Neural cell (in vitro differentiated cells): ENCODE measurements around the gene TNFRSF6B. TPM values are rescaled to one million over a fixed set of nuclear protein-coding genes. Genes with fewer than 3 reads are reported as not detected.
"Not testable (repeated sequence)": the region's sequence is repeated elsewhere in the genome, so short reads cannot be mapped to it uniquely, and the experiment has no call there.

ENCODE experiments used
- H2AFZ ChIP-seq: fragments of 200-600, 300-800 bp; sonication (generic), shearing (Covaris generic); 2 replicates; pipeline ENCODE4 v1.6.0; 2014; ENCODE audit warnings: low read depth, mild to moderate bottlenecking, antibody characterized with exemption, low read length, moderate library complexity
- H3F3A ChIP-seq: fragments of 200-600 bp; shearing (Covaris generic); 2 replicates; pipeline ENCODE4 v1.6.1; 2016; ENCODE audit warnings: mild to moderate bottlenecking, moderate library complexity, mixed read lengths, antibody characterized with exemption, low read length; ENCODE audit not compliant: insufficient read depth, poor library complexity, severe bottlenecking
- H3K27ac ChIP-seq: fragments of 200-600, 300-800 bp; sonication (generic), shearing (Covaris generic); 2 replicates; pipeline ENCODE4 v1.5.1; 2014; ENCODE audit warnings: mild to moderate bottlenecking, low read length, moderate library complexity
- H3K27me3 ChIP-seq: fragments of 300-800, 200-600 bp; sonication (generic), shearing (Covaris generic); 2 replicates; pipeline ENCODE4 v1.6.0; 2014; ENCODE audit warnings: mild to moderate bottlenecking, low read depth, low read length, moderate library complexity; ENCODE audit not compliant: insufficient read depth
- H3K36me3 ChIP-seq: fragments of 300-800, 200-600 bp; sonication (generic), shearing (Covaris generic); 2 replicates; pipeline ENCODE4 v1.5.1; 2014; ENCODE audit warnings: mild to moderate bottlenecking, antibody characterized with exemption, low read length, moderate library complexity; ENCODE audit not compliant: insufficient read depth
- H3K4me2 ChIP-seq: fragments of 300-800, 200-600 bp; sonication (generic), shearing (Covaris generic); 2 replicates; pipeline ENCODE4 v1.6.0; 2014; ENCODE audit warnings: mild to moderate bottlenecking, low read length
- H3K4me3 ChIP-seq: fragments of 300-800, 200-600 bp; sonication (generic), shearing (Covaris generic); 2 replicates; pipeline ENCODE4 v1.5.1; 2014; ENCODE audit warnings: mild to moderate bottlenecking, low read length, moderate library complexity
- H3K79me2 ChIP-seq: fragments of 200-600 bp; shearing (Covaris generic); replicated peaks from 2 replicates; pipeline ENCODE4 v1.6.0; 2014; ENCODE audit warnings: mild to moderate bottlenecking, low read length, moderate library complexity; ENCODE audit not compliant: insufficient read depth
- H3K9ac ChIP-seq: fragments of 300-800, 200-600 bp; sonication (generic), shearing (Covaris generic); 2 replicates; pipeline ENCODE4 v1.6.1; 2016; ENCODE audit warnings: mild to moderate bottlenecking, low read length, mixed read lengths
- H3K9me2 ChIP-seq: fragments of 200-600 bp; shearing (Covaris generic); 2 replicates; pipeline ENCODE4 v1.6.1; 2016; ENCODE audit warnings: mild to moderate bottlenecking, low read length, mixed read lengths; ENCODE audit not compliant: insufficient read depth
- H3K9me3 ChIP-seq: fragments of 200-600, 300-800 bp; sonication (generic), shearing (Covaris generic); 2 replicates; pipeline ENCODE4 v1.6.1; 2016; ENCODE audit warnings: mild to moderate bottlenecking, mixed run types, low read length, moderate library complexity, mixed read lengths
- H4K20me1 ChIP-seq: fragments of 200-600 bp; shearing (Covaris generic); 2 replicates; pipeline ENCODE4 v1.6.1; 2016; ENCODE audit warnings: mild to moderate bottlenecking, mixed run types; ENCODE audit not compliant: insufficient read depth
- EP300 ChIP-seq: fragments of 450-650 bp; conservative IDR thresholded peaks from 2 replicates; pipeline ENCODE4 v1.6.1; 2014; ENCODE audit warnings: antibody characterized with exemption, mild to moderate bottlenecking, moderate library complexity; ENCODE audit not compliant: poor library complexity, severe bottlenecking
- EZH2 ChIP-seq: fragments of 200-600, 300-800 bp; shearing (Covaris generic), sonication (generic); IDR thresholded peaks from 2 replicates; pipeline ENCODE4 v1.6.1; 2014; ENCODE audit warnings: antibody characterized with exemption, low read length, borderline replicate concordance, mild to moderate bottlenecking; ENCODE audit not compliant: insufficient read depth, poor library complexity, severe bottlenecking
- MXI1 ChIP-seq: fragments of 450-650 bp; conservative IDR thresholded peaks from 2 replicates; pipeline ENCODE4 v1.6.1; 2014; ENCODE audit warnings: antibody characterized with exemption, mild to moderate bottlenecking; ENCODE audit not compliant: poor library complexity, severe bottlenecking
- POLR2AphosphoS5 ChIP-seq: IDR thresholded peaks from 2 replicates; pipeline ENCODE4 v1.6.1; 2012
- RAD21 ChIP-seq: fragments of 450-650 bp; conservative IDR thresholded peaks from 2 replicates; pipeline ENCODE4 v1.6.1; 2014; ENCODE audit warnings: antibody characterized with exemption, mild to moderate bottlenecking, moderate library complexity
- SMC3 ChIP-seq: fragments of 450-650 bp; conservative IDR thresholded peaks from 2 replicates; pipeline ENCODE4 v1.6.1; 2014; ENCODE audit warnings: antibody characterized with exemption, mild to moderate bottlenecking, moderate library complexity; ENCODE audit not compliant: poor library complexity
- TAF1 ChIP-seq: IDR thresholded peaks from 2 replicates; pipeline ENCODE4 v1.6.1; 2012; ENCODE audit warnings: low read depth
- polyA plus RNA-seq: library from polyadenylated mRNA; depleted of rRNA; stranded (reverse); fragments of >200 nt; gene quantifications from 2 replicates; pipeline ENCODE4 v1.2.3, GENCODE V29; 2014
- TF ChIP-seq, protein P1 (sequence below): fragments of 450-650 bp; IDR thresholded peaks from 2 replicates; pipeline ENCODE4 v1.5.1; 2014; ENCODE audit warnings: antibody characterized with exemption, mild to moderate bottlenecking, moderate library complexity; ENCODE audit not compliant: poor library complexity, severe bottlenecking
- TF ChIP-seq, protein P2 (sequence below): IDR thresholded peaks from 2 replicates; pipeline ENCODE4 v1.6.1; 2012; ENCODE audit warnings: borderline replicate concordance

The TNFRSF6B gene
- polyA plus RNA-seq, 1 donor from 2014 or later, result 9.4 TPM

DNA sequence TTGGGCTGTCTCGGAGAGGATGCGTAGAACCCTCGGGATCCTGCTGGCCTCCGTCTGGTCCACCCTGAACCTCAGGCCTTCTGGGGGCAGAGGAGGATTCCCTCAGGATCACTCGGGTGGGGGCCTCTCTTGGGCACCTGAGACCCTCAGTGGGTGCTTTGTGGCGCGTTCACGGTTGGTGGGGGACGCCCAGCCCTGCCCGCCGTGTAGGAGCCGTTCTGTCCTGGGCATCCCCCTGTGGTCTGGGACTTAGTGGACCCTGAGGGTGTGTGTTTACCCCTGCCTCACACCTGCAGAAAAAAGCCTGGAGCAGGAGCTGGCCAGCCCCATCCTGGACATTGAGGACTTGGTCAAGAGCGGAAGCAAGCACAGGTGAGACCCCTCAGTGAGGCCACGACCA lies 30.7 kb upstream of the TNFRSF6B start (continued):
- TF ChIP-seq MXI1 (no peak), TAF1 (no peak), POLR2AphosphoS5 (no peak)

DNA sequence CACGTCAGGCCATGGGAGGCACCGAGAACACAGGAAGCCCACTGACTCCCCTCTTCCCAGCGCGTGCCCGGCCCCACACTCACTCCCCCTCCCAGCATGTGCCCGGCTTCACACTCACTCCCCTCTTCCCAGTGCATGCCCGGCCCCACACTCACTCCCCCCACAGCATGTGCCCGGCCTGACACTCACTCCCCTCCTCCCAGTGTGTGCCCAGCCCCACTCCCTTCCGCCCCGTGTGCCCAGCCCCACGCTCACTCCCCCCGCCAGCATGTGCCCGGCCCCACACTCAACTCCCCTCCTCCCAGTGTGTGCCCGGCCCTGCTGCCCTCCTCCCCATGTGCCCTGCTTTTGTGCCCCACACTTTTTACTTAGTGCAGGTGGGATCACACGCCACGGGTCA lies 28.6 kb upstream of the TNFRSF6B start:
- Histone ChIP-seq H3K27ac (no peak overlapping the region), H3K36me3 (no peaks in the 10 kb centered on the region), H3K27me3 (no peaks in the 10 kb centered on the region), H3K9ac (no peak overlapping the region), H3K4me3 (no peak overlapping the region), H3K9me3 (no peaks in the 10 kb centered on the region), H4K20me1 (no peaks in the 10 kb centered on the region), H3K9me2 (no peaks in the 10 kb centered on the region), H3K4me2 (no peak overlapping the region), H2AFZ (no peak overlapping the region), H3F3A (no peaks in the 10 kb centered on the region), H3K79me2 (no peaks in the 10 kb centered on the region)
- TF ChIP-seq RAD21 (no peak), EZH2 (no peak), TAF1 (no peak), EP300 (no peak)

DNA sequence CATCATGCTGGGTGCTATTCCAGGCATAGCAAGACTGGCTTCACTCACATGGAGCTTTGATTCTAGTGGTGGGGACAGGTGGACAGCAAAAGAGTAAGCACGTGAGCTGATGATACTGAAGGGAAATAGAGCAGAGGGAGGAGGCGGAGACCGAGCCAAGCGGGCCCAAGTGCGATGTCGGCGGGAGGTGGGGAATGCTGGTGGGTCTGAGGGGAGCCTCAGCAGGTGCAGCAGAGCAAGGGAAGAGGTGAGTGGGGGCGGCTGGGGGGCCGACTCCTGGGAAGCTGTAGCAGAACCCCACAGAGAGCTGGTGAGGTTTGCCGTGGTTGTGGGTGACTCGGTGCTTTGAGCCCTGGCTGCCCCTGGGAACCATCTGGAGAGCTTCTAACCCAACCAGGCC lies 28.1 kb upstream of the TNFRSF6B start:
- TF ChIP-seq, protein P1, sequence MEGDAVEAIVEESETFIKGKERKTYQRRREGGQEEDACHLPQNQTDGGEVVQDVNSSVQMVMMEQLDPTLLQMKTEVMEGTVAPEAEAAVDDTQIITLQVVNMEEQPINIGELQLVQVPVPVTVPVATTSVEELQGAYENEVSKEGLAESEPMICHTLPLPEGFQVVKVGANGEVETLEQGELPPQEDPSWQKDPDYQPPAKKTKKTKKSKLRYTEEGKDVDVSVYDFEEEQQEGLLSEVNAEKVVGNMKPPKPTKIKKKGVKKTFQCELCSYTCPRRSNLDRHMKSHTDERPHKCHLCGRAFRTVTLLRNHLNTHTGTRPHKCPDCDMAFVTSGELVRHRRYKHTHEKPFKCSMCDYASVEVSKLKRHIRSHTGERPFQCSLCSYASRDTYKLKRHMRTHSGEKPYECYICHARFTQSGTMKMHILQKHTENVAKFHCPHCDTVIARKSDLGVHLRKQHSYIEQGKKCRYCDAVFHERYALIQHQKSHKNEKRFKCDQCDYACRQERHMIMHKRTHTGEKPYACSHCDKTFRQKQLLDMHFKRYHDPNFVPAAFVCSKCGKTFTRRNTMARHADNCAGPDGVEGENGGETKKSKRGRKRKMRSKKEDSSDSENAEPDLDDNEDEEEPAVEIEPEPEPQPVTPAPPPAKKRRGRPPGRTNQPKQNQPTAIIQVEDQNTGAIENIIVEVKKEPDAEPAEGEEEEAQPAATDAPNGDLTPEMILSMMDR, result no peak
- TF ChIP-seq TAF1, result no peak
- TF ChIP-seq MXI1, result no peak
- TF ChIP-seq, protein P2, sequence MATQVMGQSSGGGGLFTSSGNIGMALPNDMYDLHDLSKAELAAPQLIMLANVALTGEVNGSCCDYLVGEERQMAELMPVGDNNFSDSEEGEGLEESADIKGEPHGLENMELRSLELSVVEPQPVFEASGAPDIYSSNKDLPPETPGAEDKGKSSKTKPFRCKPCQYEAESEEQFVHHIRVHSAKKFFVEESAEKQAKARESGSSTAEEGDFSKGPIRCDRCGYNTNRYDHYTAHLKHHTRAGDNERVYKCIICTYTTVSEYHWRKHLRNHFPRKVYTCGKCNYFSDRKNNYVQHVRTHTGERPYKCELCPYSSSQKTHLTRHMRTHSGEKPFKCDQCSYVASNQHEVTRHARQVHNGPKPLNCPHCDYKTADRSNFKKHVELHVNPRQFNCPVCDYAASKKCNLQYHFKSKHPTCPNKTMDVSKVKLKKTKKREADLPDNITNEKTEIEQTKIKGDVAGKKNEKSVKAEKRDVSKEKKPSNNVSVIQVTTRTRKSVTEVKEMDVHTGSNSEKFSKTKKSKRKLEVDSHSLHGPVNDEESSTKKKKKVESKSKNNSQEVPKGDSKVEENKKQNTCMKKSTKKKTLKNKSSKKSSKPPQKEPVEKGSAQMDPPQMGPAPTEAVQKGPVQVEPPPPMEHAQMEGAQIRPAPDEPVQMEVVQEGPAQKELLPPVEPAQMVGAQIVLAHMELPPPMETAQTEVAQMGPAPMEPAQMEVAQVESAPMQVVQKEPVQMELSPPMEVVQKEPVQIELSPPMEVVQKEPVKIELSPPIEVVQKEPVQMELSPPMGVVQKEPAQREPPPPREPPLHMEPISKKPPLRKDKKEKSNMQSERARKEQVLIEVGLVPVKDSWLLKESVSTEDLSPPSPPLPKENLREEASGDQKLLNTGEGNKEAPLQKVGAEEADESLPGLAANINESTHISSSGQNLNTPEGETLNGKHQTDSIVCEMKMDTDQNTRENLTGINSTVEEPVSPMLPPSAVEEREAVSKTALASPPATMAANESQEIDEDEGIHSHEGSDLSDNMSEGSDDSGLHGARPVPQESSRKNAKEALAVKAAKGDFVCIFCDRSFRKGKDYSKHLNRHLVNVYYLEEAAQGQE, result no peak
- TF ChIP-seq EZH2, result no peak
- no peak for TF ChIP-seq SMC3
- no peak for TF ChIP-seq POLR2AphosphoS5
- no peak for TF ChIP-seq EP300
- TF ChIP-seq RAD21, result no peak
- Histone ChIP-seq H3K4me3 (no peak overlapping the region), H3K9me3 (no peaks in the 10 kb centered on the region), H3F3A (no peaks in the 10 kb centered on the region), H3K9me2 (no peaks in the 10 kb centered on the region), H3K27me3 (no peaks in the 10 kb centered on the region), H3K36me3 (no peaks in the 10 kb centered on the region), H2AFZ (no peak overlapping the region), H3K79me2 (no peaks in the 10 kb centered on the region), H4K20me1 (no peaks in the 10 kb centered on the region), H3K9ac (no peak overlapping the region), H3K27ac (no peak overlapping the region), H3K4me2 (no peak overlapping the region)

DNA sequence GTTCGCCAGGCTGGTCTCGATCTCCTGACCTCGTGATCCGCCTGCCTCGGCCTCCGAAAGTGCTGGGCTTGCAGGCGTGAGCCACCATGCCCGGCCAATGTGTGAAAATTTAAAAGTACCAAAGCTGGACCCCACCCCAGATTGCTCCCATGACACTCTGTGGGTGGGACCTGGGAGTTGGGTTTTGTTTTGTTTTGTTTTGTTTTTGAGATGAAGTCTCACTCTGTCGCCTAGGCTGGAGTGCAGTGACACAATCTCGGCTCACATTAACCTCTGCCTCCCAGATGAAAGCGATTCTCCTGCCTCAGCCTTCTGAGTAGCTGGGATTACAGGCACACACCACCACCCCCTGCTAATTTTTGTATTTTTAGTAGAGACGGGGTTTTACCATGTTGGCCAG lies 24.8 kb upstream of the TNFRSF6B start:
- not testable (repeated sequence) for H3K9me3 ChIP-seq, H3K27ac ChIP-seq, H4K20me1 ChIP-seq, H3K4me2 ChIP-seq, H3K79me2 ChIP-seq, H3K9me2 ChIP-seq, H3K27me3 ChIP-seq, H3K36me3 ChIP-seq, H3K4me3 ChIP-seq, H3K9ac ChIP-seq, H3F3A ChIP-seq, H2AFZ ChIP-seq
